ENCODE data around the gene PFDN4. TPM values are rescaled to one million over a fixed set of nuclear protein-coding genes. Genes with fewer than 3 reads are reported as not detected.
A peak's percentile ranks its signal among the peaks of the same experiment; 100 is the strongest.

PFDN4 gene
- total and polyA plus RNA-seq, 2 of the 13 experiments (the other 11 are each of a cell fraction or from before 2014, with no cell fraction given): 59.8 to 227 TPM

GRCh38 chr20:54207743-54208547, at the start of gene PFDN4 (continued):
- TF ChIP-seq SIX1 (CRISPR knock-in tag; IDR thresholded peaks at IDR 0.05; ENCODE audit: borderline replicate concordance) (peak; percentile 31; the same call in 1 of the 2 replicates), DMTF1 (CRISPR knock-in tag; IDR thresholded peaks at IDR 0.05) (no peak), ZNF180 (CRISPR knock-in tag; IDR thresholded peaks at IDR 0.05; ENCODE audit: borderline replicate concordance, low read depth) (peak; percentile 77; the same call in 1 of the 2 replicates), PTBP1 (IDR thresholded peaks at IDR 0.05; ENCODE audit: low read depth, low read length, poor library complexity, severe bottlenecking) (peak; percentile 80), MAF1 (CRISPR knock-in tag; IDR thresholded peaks at IDR 0.05; ENCODE audit: borderline replicate concordance) (peak; percentile 93), POLR2G (IDR thresholded peaks at IDR 0.05; ENCODE audit: low read depth, low read length) (peak; percentile 96), USF2 (IDR thresholded peaks at IDR 0.05; ENCODE audit: low read depth, low read length) (no peak), USF2 (CRISPR knock-in tag; IDR thresholded peaks at IDR 0.05; ENCODE audit: borderline replicate concordance) (no peak; the same call in 1 of the 2 replicates), TEAD2 (CRISPR knock-in tag; IDR thresholded peaks at IDR 0.05) (peak; percentile 34; the same call in 1 of the 2 replicates), ZBTB44 (CRISPR knock-in tag; IDR thresholded peaks at IDR 0.05) (peak; percentile 74; the same call in 1 of the 2 replicates), THAP7 (CRISPR knock-in tag; IDR thresholded peaks at IDR 0.05) (0 out of 2 replicates have a peak, but pooled peaks have one; percentile 62), XRCC5 (optimal IDR thresholded peaks at IDR 0.05; ENCODE audit: low read length) (peak; percentile 100), TCF12 (IDR thresholded peaks at IDR 0.05) (no peak), TCF12 (CRISPR knock-in tag; IDR thresholded peaks at IDR 0.05) (peak; percentile 97), SCMH1 (CRISPR knock-in tag; IDR thresholded peaks at IDR 0.05; ENCODE audit: borderline replicate concordance) (no peak), XBP1 (CRISPR knock-in tag; IDR thresholded peaks at IDR 0.05) (0 out of 2 replicates have a peak, but pooled peaks have one; percentile 91), ZNF253 (CRISPR knock-in tag; IDR thresholded peaks at IDR 0.05; ENCODE audit: borderline replicate concordance) (peak; percentile 82; the same call in 1 of the 2 replicates), ZFP82 (CRISPR knock-in tag; IDR thresholded peaks at IDR 0.05; ENCODE audit: borderline replicate concordance) (peak; percentile 44; the same call in 1 of the 2 replicates), HCFC1 (IDR thresholded peaks at IDR 0.05; ENCODE audit: low read depth, low read length) (peak; percentile 53), TGIF2 (CRISPR knock-in tag; IDR thresholded peaks at IDR 0.05) (peak; percentile 91)
